B cell (primary cell): ENCODE measurements around the gene SELENOF. TPM values are rescaled to one million over a fixed set of nuclear protein-coding genes. Genes with fewer than 3 reads are reported as not detected.

ENCODE experiments used
- ATAC-seq: fragments of 200-7000 bp; cut with Tn5 transposase; one replicate; pipeline ENCODE4 v1.10.0; 2021; ENCODE audit warnings: low read depth, mild to moderate bottlenecking, moderate number of reproducible peaks, moderate library complexity
- CTCF ChIA-PET: fragments of 350-600 bp; sonication (Branson Sonifier 250); formaldehyde crosslinking; loops from one replicate; lab custom pipeline; 2021; ENCODE audit warnings: antibody characterized with exemption, inconsistent platforms; lab: Charles Lee
- POLR2A ChIA-PET: fragments of 350-600 bp; sonication (Branson Sonifier 250); formaldehyde crosslinking; loops from one replicate; lab custom pipeline; 2021; ENCODE audit warnings: antibody characterized with exemption; lab: Charles Lee
- DNase-seq: peaks from one replicate; pipeline ENCODE4 v3.0.0; 2013
- H2AFZ ChIP-seq: 2 replicates; pipeline ENCODE4 v1.6.1; 2012; ENCODE audit warnings: mild to moderate bottlenecking, low read depth, low read length; ENCODE audit not compliant: insufficient read depth, poor library complexity, severe bottlenecking
- H3K27ac ChIP-seq, 2 donors: 1 replicate in 1 of 2; 2 replicates in 1 of 2; pipeline ENCODE4 v1.5.1; 2012 to 2013; ENCODE audit warnings: low read length in 2 of 2, mild to moderate bottlenecking in 2 of 2, moderate library complexity in 1 of 2
- H3K27me3 ChIP-seq, 4 experiments: fragments of 200-600 bp in 1 of 4; sonication (generic) in 1 of 4; replicated peaks in 1 of 4; 1 replicate in 2 of 4; 2 replicates in 2 of 4; pipeline versions ENCODE4 v1.6.1 to v1.7.0; 2013 to 2016; ENCODE audit warnings: low read length in 3 of 4, mild to moderate bottlenecking in 2 of 4, mixed read lengths in 1 of 4, moderate library complexity in 1 of 4; ENCODE audit not compliant: insufficient read depth in 4 of 4, control insufficient read depth in 3 of 4; ENCODE audit errors: control extremely low read depth in 1 of 4
- H3K36me3 ChIP-seq, 2 experiments: replicated peaks in 1 of 2; 1 replicate in 1 of 2; 2 replicates in 1 of 2; pipeline versions ENCODE4 v1.6.1 to v1.7.1; 2013; ENCODE audit warnings: low read length in 1 of 2; ENCODE audit not compliant: insufficient read depth in 2 of 2, control insufficient read depth in 1 of 2; ENCODE audit errors: control extremely low read depth in 1 of 2, extremely low read depth in 1 of 2
- H3K4me1 ChIP-seq, 2 donors: fragments of 200-600 bp in 1 of 2; sonication (generic) in 1 of 2; 1 replicate in 1 of 2; 2 replicates in 1 of 2; pipeline versions ENCODE4 v1.5.1 to v1.6.1; 2013 to 2017; ENCODE audit warnings: low read length in 2 of 2; ENCODE audit not compliant: control insufficient read depth in 2 of 2, insufficient read depth in 2 of 2
- H3K4me2 ChIP-seq: replicated peaks from 2 replicates; pipeline ENCODE3; 2012; ENCODE audit warnings: mild to moderate bottlenecking, low read depth, low read length; ENCODE audit not compliant: poor library complexity, severe bottlenecking
- H3K4me3 ChIP-seq, 5 experiments: fragments of 200-600 bp in 1 of 5; sonication (generic) in 1 of 5; 1 replicate in 3 of 5; 2 replicates in 2 of 5; pipeline versions ENCODE4 v1.5.1 to v1.7.0; 2011 to 2016; ENCODE audit warnings: low read length in 4 of 5, mild to moderate bottlenecking in 4 of 5, low read depth in 2 of 5, control low read depth in 1 of 5, moderate library complexity in 1 of 5; ENCODE audit not compliant: insufficient read depth in 1 of 5; ENCODE audit errors: control extremely low read depth in 1 of 5, extremely low read depth in 1 of 5
- H3K79me2 ChIP-seq: fragments of 200-600 bp; sonication (generic); one replicate; pipeline ENCODE4 v1.6.0; 2016; ENCODE audit warnings: low read length; ENCODE audit not compliant: control insufficient read depth, insufficient read depth
- H3K9ac ChIP-seq: fragments of 200-600 bp; sonication (generic); 2 replicates; pipeline ENCODE4 v1.6.1; 2017; ENCODE audit warnings: mild to moderate bottlenecking, low read length, moderate library complexity
- H3K9me3 ChIP-seq, 3 donors: one replicate each; pipeline versions ENCODE4 v1.6.1 to v1.7.1; 2013; ENCODE audit warnings: low read length in 2 of 3; ENCODE audit not compliant: control insufficient read depth in 2 of 3, insufficient read depth in 1 of 3; ENCODE audit errors: control extremely low read depth in 1 of 3
- H4K20me1 ChIP-seq: 2 replicates; pipeline ENCODE4 v1.6.0; 2012; ENCODE audit warnings: mild to moderate bottlenecking, low read length; ENCODE audit not compliant: insufficient read depth, control insufficient read depth, poor library complexity, severe bottlenecking
- H3K27ac Mint-ChIP-seq: one replicate; pipeline ENCODE4 v1.8.0; 2021; ENCODE audit warnings: mixed read lengths
- H3K27me3 Mint-ChIP-seq: one replicate; pipeline ENCODE4 v1.8.0; 2021; ENCODE audit warnings: mixed read lengths
- H3K4me1 Mint-ChIP-seq: one replicate; pipeline ENCODE4 v1.8.0; 2021; ENCODE audit warnings: mixed read lengths
- H3K4me3 Mint-ChIP-seq: one replicate; pipeline ENCODE4 v1.8.0; 2021; ENCODE audit warnings: mixed read lengths
- H3K9me3 Mint-ChIP-seq: one replicate; pipeline ENCODE4 v1.8.0; 2022; ENCODE audit warnings: mixed read lengths; ENCODE audit not compliant: insufficient read depth
- EZH2 ChIP-seq: IDR thresholded peaks from 2 replicates; pipeline ENCODE4 v1.6.1; 2012; ENCODE audit warnings: borderline replicate concordance, low read depth, mild to moderate bottlenecking, moderate library complexity, low read length; ENCODE audit not compliant: insufficient read depth, poor library complexity, severe bottlenecking
- WGBS: methylation state at CpG from one replicate; pipeline ENCODE4 v1.1.5; 2013; ENCODE audit warnings: missing lambda C conversion rate; ENCODE audit not compliant: insufficient coverage; 5-methylcytosine and 5-hydroxymethylcytosine counted together
- intact Hi-C: fragments of 100-400 bp; cut with micrococcal nuclease; formaldehyde crosslinking; loops from one replicate; pipeline ENCODE4 v1.10.0; 2022
- polyA plus RNA-seq: library from polyadenylated mRNA; depleted of rRNA; stranded (reverse); fragments of >200 nt; gene quantifications from 2 replicates; pipeline ENCODE4 v1.2.3, GENCODE V29; 2012
- total RNA-seq, 2 donors: library from RNA; stranded (reverse); fragments of 120-200 nt in 1 of 2; gene quantifications; 1 replicate in 1 of 2; 2 replicates in 1 of 2; pipeline versions ENCODE4 v1.2.3 to v1.2.4, GENCODE V29; 2013 to 2022
- TF ChIP-seq, protein P1 (sequence below): fragments of 200-600 bp; IDR thresholded peaks from one replicate; pipeline ENCODE4 v1.8.0; 2022; ENCODE audit warnings: antibody characterized with exemption, mild to moderate bottlenecking

Gene SELENOF
- total and polyA plus RNA-seq, 2 donors (not counting 1 experiment from before 2014, with no cell fraction given), result 113 to 185 TPM

DNA sequence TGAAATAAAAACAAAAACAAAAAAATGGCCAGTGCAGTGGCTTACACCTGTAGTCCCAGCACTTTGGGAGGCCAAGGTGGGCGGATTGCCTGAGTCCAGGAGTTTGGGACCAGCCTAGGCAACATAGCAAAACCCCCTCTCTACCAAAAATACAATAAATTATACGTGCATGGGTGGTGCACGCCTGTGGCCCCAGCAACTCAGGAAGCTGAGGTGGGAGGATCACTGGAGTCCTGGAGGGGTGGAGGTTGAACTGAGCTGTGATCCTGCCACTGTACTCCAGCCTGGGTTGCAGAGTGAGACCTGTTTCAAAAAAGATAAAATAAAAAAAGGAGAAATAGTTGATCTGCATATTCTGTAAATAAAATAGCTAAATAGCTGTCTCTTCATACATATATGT is 41.8 kb upstream of the SELENOF start:
- Histone ChIP-seq H2AFZ (no peak overlapping the region), H3K9me3 (no peaks in the 10 kb centered on the region), H3K4me1 (peaks cover 5 to 6% of the 10 kb centered on the region in 2 donors), H3K27ac (no peak overlapping the region), H3K79me2 (peaks cover 32% of the 10 kb centered on the region), H3K36me3 (no peaks in the 10 kb centered on the region), H3K27me3 (no peaks in the 10 kb centered on the region), H4K20me1 (no peaks in the 10 kb centered on the region), H3K4me2 (no peak overlapping the region), H3K9ac (no peak overlapping the region), H3K4me3 (no peak overlapping the region)
- no peak for TF ChIP-seq EZH2
- TF ChIP-seq, protein P1, sequence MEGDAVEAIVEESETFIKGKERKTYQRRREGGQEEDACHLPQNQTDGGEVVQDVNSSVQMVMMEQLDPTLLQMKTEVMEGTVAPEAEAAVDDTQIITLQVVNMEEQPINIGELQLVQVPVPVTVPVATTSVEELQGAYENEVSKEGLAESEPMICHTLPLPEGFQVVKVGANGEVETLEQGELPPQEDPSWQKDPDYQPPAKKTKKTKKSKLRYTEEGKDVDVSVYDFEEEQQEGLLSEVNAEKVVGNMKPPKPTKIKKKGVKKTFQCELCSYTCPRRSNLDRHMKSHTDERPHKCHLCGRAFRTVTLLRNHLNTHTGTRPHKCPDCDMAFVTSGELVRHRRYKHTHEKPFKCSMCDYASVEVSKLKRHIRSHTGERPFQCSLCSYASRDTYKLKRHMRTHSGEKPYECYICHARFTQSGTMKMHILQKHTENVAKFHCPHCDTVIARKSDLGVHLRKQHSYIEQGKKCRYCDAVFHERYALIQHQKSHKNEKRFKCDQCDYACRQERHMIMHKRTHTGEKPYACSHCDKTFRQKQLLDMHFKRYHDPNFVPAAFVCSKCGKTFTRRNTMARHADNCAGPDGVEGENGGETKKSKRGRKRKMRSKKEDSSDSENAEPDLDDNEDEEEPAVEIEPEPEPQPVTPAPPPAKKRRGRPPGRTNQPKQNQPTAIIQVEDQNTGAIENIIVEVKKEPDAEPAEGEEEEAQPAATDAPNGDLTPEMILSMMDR, result no peak
- WGBS, result no CpG with 5 or more reads among the region's 3 CpGs
- DNase-seq (no peak), ATAC-seq (no peak)
- intact Hi-C loops, result no loop called here
- ChIA-PET POLR2A (no interaction called here), CTCF (interaction anchor here (1.0 kb wide), 2 partner anchors 9 to 122 kb away, joined by 3 to 6 read pairs; no protein-coding TSS in a partner anchor)
- peak overlapping the region; percentile 50 for H3K27ac Mint-ChIP-seq
- H3K4me3 Mint-ChIP-seq, result no peak overlapping the region
- no peaks in the 10 kb centered on the region for H3K9me3 Mint-ChIP-seq
- peaks cover 31% of the 10 kb centered on the region for H3K4me1 Mint-ChIP-seq
- no peaks in the 10 kb centered on the region for H3K27me3 Mint-ChIP-seq

DNA sequence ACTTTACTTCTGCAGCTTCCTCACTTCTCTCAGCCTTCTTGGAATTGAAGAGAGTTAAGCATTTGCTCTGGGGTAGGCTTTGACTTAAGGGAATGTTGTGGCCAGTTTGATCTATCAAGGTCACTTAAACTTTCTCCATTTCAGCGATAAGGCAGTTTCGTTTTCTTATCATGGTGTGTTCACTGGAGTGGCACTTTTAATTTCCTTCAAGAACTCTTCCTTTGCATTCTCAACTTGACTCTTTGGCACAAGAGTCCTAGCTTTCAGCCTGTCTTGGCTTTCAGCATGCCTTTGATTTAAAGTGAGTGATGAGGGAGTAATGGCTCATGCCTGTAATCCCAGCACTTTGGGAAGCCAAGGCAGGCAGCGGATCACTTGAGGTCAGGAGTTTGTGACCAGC is 39.2 kb upstream of the SELENOF start:
- Mint-ChIP-seq H3K27ac (no peak overlapping the region), H3K4me1 (peaks cover 33% of the 10 kb centered on the region), H3K9me3 (no peaks in the 10 kb centered on the region), H3K4me3 (peak overlapping the region; percentile 78), H3K27me3 (no peaks in the 10 kb centered on the region)
- ATAC-seq (no peak), DNase-seq (no peak)
- Histone ChIP-seq H3K9me3 (no peaks in the 10 kb centered on the region), H3K27ac (no peak overlapping the region), H3K9ac (peak overlapping the region; percentile 17), H3K27me3 (no peaks in the 10 kb centered on the region), H3K4me3 (peak overlapping the region in 1 of 5 experiments; percentile 2), H3K4me2 (peak overlapping the region; percentile 31), H3K4me1 (peaks cover 5 to 6% of the 10 kb centered on the region in 2 donors), H2AFZ (no peak overlapping the region), H3K79me2 (peaks cover 32% of the 10 kb centered on the region), H4K20me1 (no peaks in the 10 kb centered on the region), H3K36me3 (no peaks in the 10 kb centered on the region)
- POLR2A ChIA-PET, result no interaction called here
- no peak for TF ChIP-seq EZH2
- TF ChIP-seq, protein P1, result no peak
- CTCF ChIA-PET, result interaction anchor here (2.0 kb wide), 1 partner anchor 12 kb away, joined by 8 read pairs; no protein-coding TSS in a partner anchor
- no CpG with 5 or more reads among the region's 3 CpGs for WGBS
- intact Hi-C loops, result no loop called here
